ENCODE measurements around the gene SRRM5. TPM values are rescaled to one million over a fixed set of nuclear protein-coding genes. Genes with fewer than 3 reads are reported as not detected.

Gene SRRM5
- total RNA-seq, 3 donors from 2014 or later (not counting 1 experiment from before 2014, with no cell fraction given), result 0.24 to 0.75 (median 0.50) TPM

DNA sequence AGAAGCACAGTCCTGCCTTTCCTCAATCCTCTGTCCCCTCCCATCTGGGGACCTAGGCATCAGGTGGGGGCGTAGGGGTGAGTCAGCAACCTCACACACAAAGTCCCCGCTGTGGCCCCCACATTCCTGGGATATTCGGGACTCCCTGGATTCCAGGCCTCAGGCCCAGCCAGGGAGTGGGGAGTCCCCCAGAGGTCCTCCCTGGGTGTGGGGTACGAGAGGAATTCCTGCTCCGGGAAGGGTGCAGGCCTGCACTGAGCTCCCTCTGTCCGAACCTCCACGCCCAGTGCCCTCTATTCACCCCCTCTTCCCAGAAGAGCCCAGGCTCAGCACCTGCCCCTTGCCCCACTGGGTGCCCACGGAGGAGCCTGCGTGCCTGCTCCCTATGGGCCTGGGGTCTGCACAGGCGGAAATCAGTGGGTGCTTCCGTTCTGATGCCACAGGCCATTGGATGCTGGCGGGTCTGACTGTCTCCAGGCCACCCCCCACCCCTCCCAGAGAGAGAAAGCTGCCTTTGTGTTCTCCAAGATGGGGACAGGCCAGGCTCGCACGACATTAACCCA is 24.3 kb downstream of the SRRM5 start:
- no peaks in the 10 kb centered on the region for H3K36me3 ChIP-seq (ENCODE audit: control insufficient read depth, insufficient read depth, low read length)
- DNase-seq (no peak), ATAC-seq (no peak)
- Mint-ChIP-seq H3K36me3 (no peaks in the 10 kb centered on the region), H3K4me1 (peaks cover 8 to 19% of the 10 kb centered on the region in 2 donors), H3K9me3 (no peaks in the 10 kb centered on the region), H3K4me3 (no peak overlapping the region), H3K27ac (no peak overlapping the region), H3K27me3 (ENCODE audit: low read depth in 2 of 2) (peaks cover 36 to 38% of the 10 kb centered on the region in 2 donors)
- H3K4me3 ChIP-seq (ENCODE audit: low read length), result no peak overlapping the region
- WGBS (ENCODE audit: insufficient coverage), result 86% methylated on average over 12 of the region's 14 CpGs
- TF ChIP-seq, protein P1, sequence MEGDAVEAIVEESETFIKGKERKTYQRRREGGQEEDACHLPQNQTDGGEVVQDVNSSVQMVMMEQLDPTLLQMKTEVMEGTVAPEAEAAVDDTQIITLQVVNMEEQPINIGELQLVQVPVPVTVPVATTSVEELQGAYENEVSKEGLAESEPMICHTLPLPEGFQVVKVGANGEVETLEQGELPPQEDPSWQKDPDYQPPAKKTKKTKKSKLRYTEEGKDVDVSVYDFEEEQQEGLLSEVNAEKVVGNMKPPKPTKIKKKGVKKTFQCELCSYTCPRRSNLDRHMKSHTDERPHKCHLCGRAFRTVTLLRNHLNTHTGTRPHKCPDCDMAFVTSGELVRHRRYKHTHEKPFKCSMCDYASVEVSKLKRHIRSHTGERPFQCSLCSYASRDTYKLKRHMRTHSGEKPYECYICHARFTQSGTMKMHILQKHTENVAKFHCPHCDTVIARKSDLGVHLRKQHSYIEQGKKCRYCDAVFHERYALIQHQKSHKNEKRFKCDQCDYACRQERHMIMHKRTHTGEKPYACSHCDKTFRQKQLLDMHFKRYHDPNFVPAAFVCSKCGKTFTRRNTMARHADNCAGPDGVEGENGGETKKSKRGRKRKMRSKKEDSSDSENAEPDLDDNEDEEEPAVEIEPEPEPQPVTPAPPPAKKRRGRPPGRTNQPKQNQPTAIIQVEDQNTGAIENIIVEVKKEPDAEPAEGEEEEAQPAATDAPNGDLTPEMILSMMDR (IDR thresholded peaks at IDR 0.05), result no peak
- H3K27ac ChIP-seq (ENCODE audit: low read length), result no peak overlapping the region
- H3K27me3 ChIP-seq (ENCODE audit: control insufficient read depth, insufficient read depth, low read length), result peaks cover 22% of the 10 kb centered on the region
- intact Hi-C loops (cut with micrococcal nuclease), result no loop called here
- H3K9me3 ChIP-seq (ENCODE audit: control insufficient read depth, insufficient read depth, low read length), result no peaks in the 10 kb centered on the region
- H3K4me1 ChIP-seq (ENCODE audit: control insufficient read depth, insufficient read depth, low read length), result peaks cover 15% of the 10 kb centered on the region

DNA sequence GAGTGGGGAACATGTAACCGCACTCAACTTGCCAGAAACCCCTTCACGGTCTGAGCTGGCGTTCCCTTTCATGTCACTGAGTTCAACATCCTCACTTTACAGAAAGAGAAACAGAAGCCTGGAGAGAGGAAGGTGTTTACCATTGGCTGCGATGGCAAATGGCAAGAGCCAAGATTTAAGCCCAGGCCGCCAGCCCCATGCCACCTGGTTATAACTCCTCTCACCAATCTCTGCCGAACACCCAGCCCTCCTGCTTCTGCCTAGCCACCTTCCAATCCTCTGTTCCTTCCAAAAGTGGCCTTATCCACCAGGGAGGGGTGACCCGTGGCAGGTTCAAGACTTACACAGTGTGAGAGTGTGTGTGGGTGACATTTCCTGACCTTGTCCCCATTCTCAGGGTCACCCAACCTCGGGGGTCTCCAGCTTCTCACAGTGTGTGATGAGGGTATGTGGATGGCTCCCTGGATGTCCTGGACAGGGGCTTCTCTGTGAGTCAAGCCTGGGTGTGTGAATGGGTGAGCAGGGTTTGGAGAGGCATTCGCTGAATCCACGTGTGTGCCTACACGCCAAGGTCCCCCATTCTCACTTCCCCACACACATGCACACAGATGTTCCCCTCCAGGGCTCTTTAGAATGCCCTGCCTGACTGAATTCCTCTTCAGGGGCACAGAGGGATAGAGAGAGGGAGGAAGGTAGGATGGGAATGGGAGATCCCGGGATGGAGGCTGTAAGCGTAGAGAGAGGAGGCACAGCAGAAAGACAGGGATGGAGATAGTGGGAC is 26.5 kb downstream of the SRRM5 start:
- ATAC-seq (no peak), DNase-seq (no peak)
- peaks cover 37 to 38% of the 10 kb centered on the region in 2 donors for H3K27me3 Mint-ChIP-seq (ENCODE audit: low read depth in 2 of 2)
- peaks cover 15% of the 10 kb centered on the region for H3K4me1 ChIP-seq (ENCODE audit: control insufficient read depth, insufficient read depth, low read length)
- WGBS (ENCODE audit: insufficient coverage), result 71% methylated on average over 11 of the region's 13 CpGs
- peak overlapping the region in 1 of 2 donors; percentile 77 for H3K27ac Mint-ChIP-seq
- H3K9me3 ChIP-seq (ENCODE audit: control insufficient read depth, insufficient read depth, low read length), result no peaks in the 10 kb centered on the region
- H3K4me3 ChIP-seq (ENCODE audit: low read length), result no peak overlapping the region
- H3K4me1 Mint-ChIP-seq, result peaks cover 8 to 19% of the 10 kb centered on the region in 2 donors
- no peaks in the 10 kb centered on the region for H3K9me3 Mint-ChIP-seq
- H3K27me3 ChIP-seq (ENCODE audit: control insufficient read depth, insufficient read depth, low read length), result peaks cover 26% of the 10 kb centered on the region
- intact Hi-C loops (cut with micrococcal nuclease), result no loop called here
- H3K36me3 Mint-ChIP-seq, result no peaks in the 10 kb centered on the region
- H3K36me3 ChIP-seq (ENCODE audit: control insufficient read depth, insufficient read depth, low read length), result no peaks in the 10 kb centered on the region
- H3K27ac ChIP-seq (ENCODE audit: low read length), result no peak overlapping the region
- TF ChIP-seq, protein P1 (IDR thresholded peaks at IDR 0.05), result no peak
- peak overlapping the region; percentile 89 for H3K4me3 Mint-ChIP-seq

DNA sequence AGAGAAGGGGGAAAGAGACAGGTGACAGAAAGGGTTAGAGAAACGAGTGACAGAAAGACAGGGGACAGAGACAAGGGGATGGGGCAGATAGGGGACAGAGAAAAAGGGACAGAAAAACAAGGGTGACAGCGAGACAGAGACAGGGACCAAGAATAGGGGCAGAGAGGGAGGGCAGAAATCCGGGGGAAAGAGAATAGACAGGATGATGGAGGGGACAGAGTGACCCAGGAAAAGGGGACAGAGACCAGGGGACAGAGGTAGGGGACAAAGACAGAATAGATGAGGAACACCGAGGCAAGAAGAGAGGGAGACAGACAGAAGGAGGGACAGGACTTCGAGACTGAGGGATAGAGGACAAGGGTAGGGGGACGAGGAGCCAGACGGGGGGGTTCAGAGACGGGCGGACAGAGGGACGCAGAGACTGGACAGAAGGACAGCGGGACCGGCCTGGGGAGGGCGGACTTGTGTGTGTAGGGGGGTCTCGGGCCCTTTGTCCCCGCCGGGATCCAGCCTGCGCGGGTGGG is 27.2 kb downstream of the SRRM5 start:
- peak in 1 of 2 donors; percentile 21 for DNase-seq
- WGBS (ENCODE audit: insufficient coverage), result 13% methylated on average over 18 of the region's 18 CpGs

More for the DNA sequence above, 27.2 kb downstream of the SRRM5 start:
- TF ChIP-seq, protein P1 (IDR thresholded peaks at IDR 0.05), result no peak
- peaks cover 26% of the 10 kb centered on the region for H3K27me3 ChIP-seq (ENCODE audit: control insufficient read depth, insufficient read depth, low read length)
- H3K4me3 Mint-ChIP-seq, result peak overlapping the region; percentile 89
- peaks cover 8 to 19% of the 10 kb centered on the region in 2 donors for H3K4me1 Mint-ChIP-seq
- no peaks in the 10 kb centered on the region for H3K9me3 ChIP-seq (ENCODE audit: control insufficient read depth, insufficient read depth, low read length)
- H3K36me3 ChIP-seq (ENCODE audit: control insufficient read depth, insufficient read depth, low read length), result no peaks in the 10 kb centered on the region
- H3K4me1 ChIP-seq (ENCODE audit: control insufficient read depth, insufficient read depth, low read length), result peaks cover 15% of the 10 kb centered on the region
- H3K27ac Mint-ChIP-seq, result peak overlapping the region in 1 of 2 donors; percentile 77
- no peaks in the 10 kb centered on the region for H3K36me3 Mint-ChIP-seq
- H3K4me3 ChIP-seq (ENCODE audit: low read length), result no peak overlapping the region
- intact Hi-C loops (cut with micrococcal nuclease), result no loop called here
- no peaks in the 10 kb centered on the region for H3K9me3 Mint-ChIP-seq
- no peak for ATAC-seq
- H3K27ac ChIP-seq (ENCODE audit: low read length), result no peak overlapping the region
- peaks cover 34 to 35% of the 10 kb centered on the region in 2 donors for H3K27me3 Mint-ChIP-seq (ENCODE audit: low read depth in 2 of 2)
